Thyroid gland (tissue), 4 donors: ENCODE results near the gene CCNL1.

Experiments used
- CTCF ChIP-seq, 6 experiments: fragments of 200-600 bp in 3 of 6; fragments of 450-650 bp in 3 of 6; sonication (generic) in 3 of 6; IDR thresholded peaks; one replicate each; pipeline ENCODE4 v1.5.1; 2016 to 2019; ENCODE audit warnings: antibody characterized with exemption in 6 of 6, mild to moderate bottlenecking in 2 of 6, inconsistent platforms in 1 of 6, moderate library complexity in 1 of 6
- POLR2A ChIP-seq, 2 donors: fragments of 450-650 bp; IDR thresholded peaks; one replicate each; pipeline ENCODE4 v1.6.1; 2017; ENCODE audit warnings: antibody characterized with exemption in 2 of 2, mild to moderate bottlenecking in 2 of 2, moderate library complexity in 1 of 2

- TF ChIP-seq POLR2A (IDR thresholded peaks at IDR 0.05) (no peak), CTCF (IDR thresholded peaks at IDR 0.05) (no peak)
Observed at GRCh38 chr3:157156837-157157635, 2.9 kb downstream of the CCNL1 start.
